Esophagus muscularis mucosa (tissue), 3 donors: ENCODE data around the gene RUVBL2.

Source experiments
- CTCF ChIP-seq, 3 experiments: fragments of 200-600 bp in 2 of 3; fragments of 450-650 bp in 1 of 3; sonication (generic) in 2 of 3; IDR thresholded peaks; one replicate each; pipeline ENCODE4 v1.5.1; 2017 to 2019; ENCODE audit warnings: antibody characterized with exemption in 3 of 3, mild to moderate bottlenecking in 2 of 3, moderate library complexity in 1 of 3
- POLR2A ChIP-seq: fragments of 450-650 bp; IDR thresholded peaks from one replicate; pipeline ENCODE4 v1.6.1; 2017; ENCODE audit warnings: antibody characterized with exemption, moderate library complexity, mild to moderate bottlenecking, low read depth

- TF ChIP-seq CTCF (IDR thresholded peaks at IDR 0.05) (no peak), POLR2A (no peak)
Measured at GRCh38 chr19:48945817-48946216, 47.9 kb upstream of the RUVBL2 start.
